Calu3 (cell line): ENCODE results near the gene KCNQ5. TPM values are rescaled to one million over a fixed set of nuclear protein-coding genes. Genes with fewer than 3 reads are reported as not detected.

Experiments
- BruUV-seq: library from RNA; stranded (reverse); fragments of 400-500 nt; replicated peaks from 2 replicates; lab custom pipeline; 2021; lab: Mats Ljungman, UMichigan
- CTCF ChIA-PET: fragments of 300-600 bp; sonication (Branson Sonifier 250); formaldehyde crosslinking; loops from one replicate; lab custom pipeline; 2022; ENCODE audit warnings: antibody characterized with exemption; lab: Charles Lee
- DNase-seq: peaks from one replicate; pipeline ENCODE4 v3.0.0; 2022
- H3K27ac Mint-ChIP-seq: one replicate; pipeline ENCODE4 v1.8.0; 2022; ENCODE audit warnings: mixed read lengths; ENCODE audit not compliant: unreplicated experiment
- H3K27me3 Mint-ChIP-seq: one replicate; pipeline ENCODE4 v1.8.0; 2022; ENCODE audit warnings: mixed read lengths; ENCODE audit not compliant: unreplicated experiment
- H3K36me3 Mint-ChIP-seq: one replicate; pipeline ENCODE4 v1.8.0; 2022; ENCODE audit warnings: mild to moderate bottlenecking, moderate library complexity, mixed read lengths; ENCODE audit not compliant: insufficient read depth, unreplicated experiment
- H3K4me1 Mint-ChIP-seq: one replicate; pipeline ENCODE4 v1.8.0; 2022; ENCODE audit warnings: mild to moderate bottlenecking, low read depth, mixed read lengths; ENCODE audit not compliant: unreplicated experiment
- H3K4me3 Mint-ChIP-seq: one replicate; pipeline ENCODE4 v1.8.0; 2022; ENCODE audit warnings: mild to moderate bottlenecking, low read depth, moderate library complexity, mixed read lengths; ENCODE audit not compliant: unreplicated experiment
- H3K9me3 Mint-ChIP-seq: one replicate; pipeline ENCODE4 v1.8.0; 2022; ENCODE audit warnings: low read depth, mixed read lengths; ENCODE audit not compliant: unreplicated experiment
- CTCF ChIP-seq: fragments of 200-600 bp; IDR thresholded peaks from one replicate; pipeline ENCODE4 v1.8.0; 2022; ENCODE audit warnings: antibody characterized with exemption; ENCODE audit not compliant: unreplicated experiment
- intact Hi-C: fragments of 100-400 bp; cut with micrococcal nuclease; formaldehyde crosslinking; loops from one replicate; pipeline ENCODE4 v1.10.0; 2022; ENCODE audit not compliant: unreplicated experiment
- total RNA-seq: library from RNA; stranded (reverse); gene quantifications from 2 replicates; pipeline ENCODE4 v1.2.3, GENCODE V29; 2022

The KCNQ5 gene
- total RNA-seq, 1 experiment from 2014 or later, result not detected

GRCh38 chr6:72938104-72938503, 316.2 kb downstream of the KCNQ5 start:
- Mint-ChIP-seq H3K4me1 (peaks cover 9% of the 10 kb centered on the region), H3K27me3 (no peaks in the 10 kb centered on the region), H3K9me3 (no peaks in the 10 kb centered on the region), H3K27ac (no peak overlapping the region), H3K36me3 (no peaks in the 10 kb centered on the region), H3K4me3 (no peak overlapping the region)
- TF ChIP-seq CTCF, result no peak
- no peak for DNase-seq
- BruUV-seq, result no TSS peak
- CTCF ChIA-PET, result no interaction called here
- intact Hi-C loops, result no loop called here

GRCh38 chr6:72939004-72939403, 317.1 kb downstream of the KCNQ5 start:
- Mint-ChIP-seq H3K27ac (no peak overlapping the region), H3K9me3 (no peaks in the 10 kb centered on the region), H3K36me3 (no peaks in the 10 kb centered on the region), H3K4me3 (no peak overlapping the region), H3K27me3 (no peaks in the 10 kb centered on the region), H3K4me1 (peaks cover 9% of the 10 kb centered on the region)
- intact Hi-C loops, result no loop called here
- BruUV-seq, result no TSS peak
- CTCF ChIA-PET, result no interaction called here
- DNase-seq, result no peak
- no peak for TF ChIP-seq CTCF

- no peak for TF ChIP-seq CTCF
- intact Hi-C loops, result no loop called here
- Mint-ChIP-seq H3K4me3 (no peak overlapping the region), H3K4me1 (peaks cover 9% of the 10 kb centered on the region), H3K27ac (no peak overlapping the region), H3K27me3 (no peaks in the 10 kb centered on the region), H3K9me3 (no peaks in the 10 kb centered on the region), H3K36me3 (no peaks in the 10 kb centered on the region)
- CTCF ChIA-PET, result no interaction called here
- no TSS peak for BruUV-seq
- no peak for DNase-seq
These were observed 318.4 kb downstream of the KCNQ5 start for GRCh38 chr6:72940265-72940664.

GRCh38 chr6:72941263-72941662, 319.4 kb downstream of the KCNQ5 start:
- intact Hi-C loops, result no loop called here
- CTCF ChIA-PET, result interaction anchor here (1.0 kb wide), 1 partner anchor 9 kb away, joined by 3 read pairs; no protein-coding TSS in a partner anchor
- H3K4me1 Mint-ChIP-seq, result peaks cover 9% of the 10 kb centered on the region
- H3K27me3 Mint-ChIP-seq, result no peaks in the 10 kb centered on the region
- H3K4me3 Mint-ChIP-seq, result no peak overlapping the region
- TF ChIP-seq CTCF, result no peak
- H3K36me3 Mint-ChIP-seq, result no peaks in the 10 kb centered on the region
- peak overlapping the region; percentile 58 for H3K27ac Mint-ChIP-seq
- no peak for DNase-seq
- H3K9me3 Mint-ChIP-seq, result no peaks in the 10 kb centered on the region
- BruUV-seq, result no TSS peak
